IMR-90 (cell line): ENCODE measurements around the gene ITGA2.

Source experiments
- BHLHE40 ChIP-seq: fragments of 150-350 bp; IDR thresholded peaks from 2 replicates; pipeline ENCODE4 v1.6.1; 2016; ENCODE audit warnings: mild to moderate bottlenecking, low read depth, low read length
- CEBPB ChIP-seq: IDR thresholded peaks from 2 replicates; pipeline ENCODE4 v1.6.1; 2012; ENCODE audit warnings: low read depth, low read length, improper control_type of control experiment
- CHD1 ChIP-seq: IDR thresholded peaks from 2 replicates; pipeline ENCODE4 v1.6.1; 2012; ENCODE audit warnings: low read depth, low read length, improper control_type of control experiment
- MAZ ChIP-seq: IDR thresholded peaks from 2 replicates; pipeline ENCODE4 v1.6.1; 2012; ENCODE audit warnings: low read depth, mild to moderate bottlenecking, low read length, improper control_type of control experiment, moderate library complexity, borderline replicate concordance
- MXI1 ChIP-seq: IDR thresholded peaks from 2 replicates; pipeline ENCODE4 v1.6.1; 2012; ENCODE audit warnings: low read depth, mild to moderate bottlenecking, low read length, moderate library complexity, borderline replicate concordance
- POLR2A ChIP-seq: IDR thresholded peaks from 2 replicates; pipeline ENCODE4 v1.6.1; 2012; ENCODE audit warnings: mild to moderate bottlenecking, low read depth, low read length
- RAD21 ChIP-seq: IDR thresholded peaks from 2 replicates; pipeline ENCODE4 v1.6.1; 2012; ENCODE audit warnings: low read length, improper control_type of control experiment
- RFX5 ChIP-seq: IDR thresholded peaks from 2 replicates; pipeline ENCODE4 v1.8.0; 2012; ENCODE audit warnings: low read depth, mild to moderate bottlenecking, low read length, moderate library complexity
- TF ChIP-seq, protein P1 (sequence below): conservative IDR thresholded peaks from 2 replicates; pipeline ENCODE4 v1.5.1; 2012; ENCODE audit warnings: mild to moderate bottlenecking, low read depth, low read length, improper control_type of control experiment
- TF ChIP-seq, protein P2 (sequence below): fragments of 150-350 bp; IDR thresholded peaks from 2 replicates; pipeline ENCODE4 v1.6.1; 2016; ENCODE audit warnings: low read depth, mild to moderate bottlenecking, low read length, moderate library complexity, borderline replicate concordance
- TF ChIP-seq, protein P3 (sequence below): fragments of 150-350 bp; IDR thresholded peaks from 2 replicates; pipeline ENCODE4 v1.6.1; 2017; ENCODE audit warnings: mild to moderate bottlenecking, antibody characterized with exemption, low read length, low read depth

DNA sequence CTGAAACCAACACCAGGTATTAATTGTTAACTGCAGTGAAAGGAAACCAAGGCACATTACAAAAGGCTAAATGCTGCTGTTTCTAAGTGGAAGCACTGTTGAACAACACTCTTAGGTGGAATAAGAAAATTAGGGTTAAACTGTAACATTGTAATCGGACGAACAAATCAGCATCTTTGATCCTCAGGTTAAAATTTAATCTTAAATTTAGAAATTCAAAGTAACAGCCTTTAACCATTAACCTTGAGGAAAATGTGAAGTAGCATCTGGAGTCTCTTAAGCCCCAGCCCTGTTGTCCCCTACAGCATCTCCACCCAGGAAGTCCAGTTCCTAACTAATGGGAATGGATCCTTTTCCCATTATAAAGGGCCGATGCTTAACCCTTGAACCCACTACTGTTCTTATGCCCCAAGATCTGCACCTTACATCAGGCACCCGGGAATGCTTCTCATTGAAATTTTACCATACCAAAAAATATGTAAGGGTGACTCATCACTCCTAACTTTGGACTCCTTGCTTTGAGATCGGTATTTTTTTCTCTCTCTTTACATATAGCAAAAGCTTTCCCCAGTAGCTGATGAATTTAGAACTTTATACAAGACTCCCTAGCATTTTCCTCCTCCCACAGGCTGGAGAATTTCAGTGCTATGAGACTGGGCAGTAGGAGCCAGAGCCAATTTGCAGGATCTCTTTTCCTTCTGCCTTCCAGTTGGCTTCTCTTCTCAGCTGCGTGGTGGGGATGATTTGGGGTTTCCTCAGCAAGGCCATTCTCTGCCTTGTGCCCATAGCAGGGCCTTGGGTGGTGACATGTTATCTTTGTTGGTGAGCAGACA is 32.0 kb upstream of the ITGA2 start:
- TF ChIP-seq RAD21 (no peak), POLR2A (no peak), RFX5 (no peak), CEBPB (no peak), MXI1 (no peak), CHD1 (no peak), BHLHE40 (no peak), MAZ (no peak)
- TF ChIP-seq, protein P1, sequence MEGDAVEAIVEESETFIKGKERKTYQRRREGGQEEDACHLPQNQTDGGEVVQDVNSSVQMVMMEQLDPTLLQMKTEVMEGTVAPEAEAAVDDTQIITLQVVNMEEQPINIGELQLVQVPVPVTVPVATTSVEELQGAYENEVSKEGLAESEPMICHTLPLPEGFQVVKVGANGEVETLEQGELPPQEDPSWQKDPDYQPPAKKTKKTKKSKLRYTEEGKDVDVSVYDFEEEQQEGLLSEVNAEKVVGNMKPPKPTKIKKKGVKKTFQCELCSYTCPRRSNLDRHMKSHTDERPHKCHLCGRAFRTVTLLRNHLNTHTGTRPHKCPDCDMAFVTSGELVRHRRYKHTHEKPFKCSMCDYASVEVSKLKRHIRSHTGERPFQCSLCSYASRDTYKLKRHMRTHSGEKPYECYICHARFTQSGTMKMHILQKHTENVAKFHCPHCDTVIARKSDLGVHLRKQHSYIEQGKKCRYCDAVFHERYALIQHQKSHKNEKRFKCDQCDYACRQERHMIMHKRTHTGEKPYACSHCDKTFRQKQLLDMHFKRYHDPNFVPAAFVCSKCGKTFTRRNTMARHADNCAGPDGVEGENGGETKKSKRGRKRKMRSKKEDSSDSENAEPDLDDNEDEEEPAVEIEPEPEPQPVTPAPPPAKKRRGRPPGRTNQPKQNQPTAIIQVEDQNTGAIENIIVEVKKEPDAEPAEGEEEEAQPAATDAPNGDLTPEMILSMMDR, result no peak
- TF ChIP-seq, protein P2, sequence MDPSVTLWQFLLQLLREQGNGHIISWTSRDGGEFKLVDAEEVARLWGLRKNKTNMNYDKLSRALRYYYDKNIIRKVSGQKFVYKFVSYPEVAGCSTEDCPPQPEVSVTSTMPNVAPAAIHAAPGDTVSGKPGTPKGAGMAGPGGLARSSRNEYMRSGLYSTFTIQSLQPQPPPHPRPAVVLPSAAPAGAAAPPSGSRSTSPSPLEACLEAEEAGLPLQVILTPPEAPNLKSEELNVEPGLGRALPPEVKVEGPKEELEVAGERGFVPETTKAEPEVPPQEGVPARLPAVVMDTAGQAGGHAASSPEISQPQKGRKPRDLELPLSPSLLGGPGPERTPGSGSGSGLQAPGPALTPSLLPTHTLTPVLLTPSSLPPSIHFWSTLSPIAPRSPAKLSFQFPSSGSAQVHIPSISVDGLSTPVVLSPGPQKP, result no peak
- TF ChIP-seq, protein P3, sequence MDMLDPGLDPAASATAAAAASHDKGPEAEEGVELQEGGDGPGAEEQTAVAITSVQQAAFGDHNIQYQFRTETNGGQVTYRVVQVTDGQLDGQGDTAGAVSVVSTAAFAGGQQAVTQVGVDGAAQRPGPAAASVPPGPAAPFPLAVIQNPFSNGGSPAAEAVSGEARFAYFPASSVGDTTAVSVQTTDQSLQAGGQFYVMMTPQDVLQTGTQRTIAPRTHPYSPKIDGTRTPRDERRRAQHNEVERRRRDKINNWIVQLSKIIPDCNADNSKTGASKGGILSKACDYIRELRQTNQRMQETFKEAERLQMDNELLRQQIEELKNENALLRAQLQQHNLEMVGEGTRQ, result no peak
